ENCODE results near the gene DRD4. TPM values are rescaled to one million over a fixed set of nuclear protein-coding genes. Genes with fewer than 3 reads are reported as not detected.

Gene DRD4
- total RNA-seq, 3 donors from 2014 or later: 0.13 to 0.28 TPM; not detected in 1

DNA sequence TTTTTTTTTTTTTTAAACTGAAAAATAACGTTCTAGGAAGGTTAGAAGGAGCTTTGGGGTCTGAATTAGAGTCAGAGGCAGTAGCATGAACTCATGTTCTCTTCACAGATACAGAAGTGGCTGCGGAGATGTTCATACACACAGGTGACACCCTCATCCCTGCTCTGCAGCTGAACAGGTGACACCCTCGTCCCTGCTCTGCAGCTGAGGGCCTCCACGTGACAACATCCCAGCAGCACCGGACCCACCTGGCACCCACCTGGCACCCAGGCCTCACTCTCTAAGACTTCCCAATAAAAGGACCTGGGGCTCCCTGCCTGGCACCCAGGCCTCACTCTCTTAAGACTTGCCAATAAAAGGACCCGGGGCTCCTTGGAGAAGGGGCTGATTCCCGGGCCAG lies 19.8 kb downstream of the DRD4 start:
- no peak for ATAC-seq
- Mint-ChIP-seq H3K27me3 (ENCODE audit: low read depth) (no peaks in the 10 kb centered on the region), H3K4me1 (ENCODE audit: low read depth) (no peaks in the 10 kb centered on the region), H3K4me3 (no peak overlapping the region), H3K36me3 (ENCODE audit: insufficient read depth) (peaks cover 6% of the 10 kb centered on the region), H3K9me3 (no peaks in the 10 kb centered on the region)
- DNase-seq: no peak

DNA sequence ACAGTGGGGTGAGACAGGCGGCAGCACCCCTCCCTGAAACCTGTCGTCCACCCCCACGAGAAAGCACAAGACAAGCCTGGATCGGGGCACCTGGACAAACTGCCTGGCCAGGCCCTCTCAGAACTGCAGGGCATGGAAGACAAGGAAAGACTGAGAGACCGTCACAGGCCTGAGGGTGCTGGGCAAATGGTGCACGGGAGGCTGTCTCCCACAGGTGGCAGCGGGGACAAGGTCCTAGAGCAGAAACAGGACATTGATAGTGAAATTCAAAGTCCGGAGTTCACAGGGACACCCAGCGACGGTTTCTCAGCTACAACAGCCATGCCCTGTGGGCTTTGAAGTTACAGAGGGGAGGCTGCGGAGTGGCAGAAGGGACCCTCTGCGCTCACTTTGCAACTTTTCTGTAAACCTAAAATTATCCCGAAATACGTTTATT lies 20.6 kb downstream of the DRD4 start:
- Mint-ChIP-seq H3K36me3 (ENCODE audit: insufficient read depth) (peaks cover 7% of the 10 kb centered on the region), H3K4me1 (ENCODE audit: low read depth) (no peaks in the 10 kb centered on the region), H3K9me3 (no peaks in the 10 kb centered on the region), H3K27me3 (ENCODE audit: low read depth) (no peaks in the 10 kb centered on the region), H3K4me3 (no peak overlapping the region)
- DNase-seq (no peak), ATAC-seq (no peak)

DNA sequence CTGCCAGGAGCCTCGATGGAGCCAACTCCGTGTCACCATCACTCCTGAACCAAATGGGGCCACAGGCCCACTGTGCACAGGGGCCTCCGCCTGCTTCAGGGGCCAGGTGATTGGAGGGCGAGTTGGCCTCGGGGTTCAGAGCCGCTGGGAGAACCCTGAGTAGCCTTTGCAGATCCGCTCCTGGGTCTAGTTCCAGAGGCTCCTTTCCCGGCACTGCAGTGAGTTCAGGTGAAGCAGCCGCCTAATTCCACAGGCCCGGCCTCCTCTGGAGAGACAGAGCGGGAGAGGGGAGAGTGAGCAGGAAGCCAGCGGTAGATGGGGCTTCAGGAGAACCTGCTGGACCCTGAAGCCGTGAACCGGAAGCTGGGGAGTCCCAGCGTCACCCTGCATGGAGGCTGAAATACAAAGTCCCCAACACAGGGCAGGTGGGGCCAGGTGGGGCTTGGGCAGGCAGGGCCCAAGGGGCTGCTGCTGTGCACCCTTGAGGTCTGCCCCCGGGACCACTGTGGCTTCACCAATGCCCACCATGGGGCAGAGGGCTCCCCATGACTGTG lies 22.5 kb downstream of the DRD4 start:
- Mint-ChIP-seq H3K27me3 (ENCODE audit: low read depth) (no peaks in the 10 kb centered on the region), H3K9me3 (no peaks in the 10 kb centered on the region), H3K4me1 (ENCODE audit: low read depth) (no peaks in the 10 kb centered on the region), H3K4me3 (no peak overlapping the region), H3K36me3 (ENCODE audit: insufficient read depth) (peaks cover 12% of the 10 kb centered on the region)
- DNase-seq (no peak), ATAC-seq (no peak)

DNA sequence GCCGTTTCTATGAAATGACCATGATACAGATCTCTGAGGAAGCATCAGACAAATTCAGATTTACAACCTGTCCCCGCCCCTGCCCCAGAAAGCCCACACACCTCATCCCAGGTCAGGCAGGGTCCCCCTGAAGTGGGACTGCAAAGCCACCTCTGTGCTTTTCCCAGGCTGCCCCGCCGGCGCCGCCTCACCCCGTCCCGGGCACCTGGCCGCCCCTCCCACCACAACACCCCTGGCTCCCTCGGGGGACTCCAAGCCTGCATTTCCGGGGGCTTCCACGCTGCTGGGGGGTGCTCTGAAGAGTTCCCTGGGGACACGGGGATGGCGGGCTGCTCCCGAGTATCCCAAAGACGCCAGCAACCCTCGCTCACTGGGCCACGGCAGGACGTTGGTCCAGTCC lies 23.2 kb downstream of the DRD4 start:
- Mint-ChIP-seq H3K9me3 (no peaks in the 10 kb centered on the region), H3K36me3 (ENCODE audit: insufficient read depth) (peaks cover 12% of the 10 kb centered on the region), H3K4me3 (no peak overlapping the region), H3K4me1 (ENCODE audit: low read depth) (no peaks in the 10 kb centered on the region), H3K27me3 (ENCODE audit: low read depth) (no peaks in the 10 kb centered on the region)
- no peak for DNase-seq
- ATAC-seq: no peak

DNA sequence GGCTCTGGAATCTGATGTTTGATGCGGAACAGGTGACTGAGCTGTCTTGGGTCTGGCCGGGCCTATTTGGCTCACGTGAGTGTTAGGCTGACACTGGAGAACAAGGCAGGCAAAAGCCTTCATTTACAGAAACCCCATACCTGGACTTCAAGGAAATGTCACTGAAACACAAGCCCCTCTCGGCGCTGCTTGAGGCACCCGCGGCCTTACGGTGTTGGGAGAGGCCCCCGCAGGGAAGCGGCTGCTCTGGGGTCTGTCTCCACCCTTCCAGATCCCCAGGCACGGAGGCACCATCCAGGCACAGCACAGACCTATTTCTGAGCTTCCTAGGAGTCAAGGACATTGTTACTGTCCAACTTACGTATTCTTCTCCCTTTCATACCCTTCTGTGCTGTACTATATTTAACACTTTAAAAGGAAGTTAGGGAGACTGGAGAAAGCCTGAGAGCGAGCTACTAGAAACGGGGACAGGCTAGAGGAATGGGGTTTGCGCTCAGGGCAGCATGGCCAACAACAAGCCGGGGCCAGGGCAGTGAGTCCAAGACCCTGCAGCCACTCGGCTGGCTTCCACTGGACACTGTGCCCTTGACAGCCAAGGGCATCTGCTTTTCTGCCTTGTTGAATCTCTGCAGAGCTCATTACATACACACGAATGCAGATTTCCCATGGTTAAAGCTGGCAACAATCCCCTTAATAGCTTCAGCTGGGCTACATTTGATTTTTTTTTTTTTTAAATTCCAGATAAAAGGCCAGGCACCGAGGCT lies 23.8 kb downstream of the DRD4 start:
- no peaks in the 10 kb centered on the region for H3K9me3 Mint-ChIP-seq
- ATAC-seq: no peak

DNA sequence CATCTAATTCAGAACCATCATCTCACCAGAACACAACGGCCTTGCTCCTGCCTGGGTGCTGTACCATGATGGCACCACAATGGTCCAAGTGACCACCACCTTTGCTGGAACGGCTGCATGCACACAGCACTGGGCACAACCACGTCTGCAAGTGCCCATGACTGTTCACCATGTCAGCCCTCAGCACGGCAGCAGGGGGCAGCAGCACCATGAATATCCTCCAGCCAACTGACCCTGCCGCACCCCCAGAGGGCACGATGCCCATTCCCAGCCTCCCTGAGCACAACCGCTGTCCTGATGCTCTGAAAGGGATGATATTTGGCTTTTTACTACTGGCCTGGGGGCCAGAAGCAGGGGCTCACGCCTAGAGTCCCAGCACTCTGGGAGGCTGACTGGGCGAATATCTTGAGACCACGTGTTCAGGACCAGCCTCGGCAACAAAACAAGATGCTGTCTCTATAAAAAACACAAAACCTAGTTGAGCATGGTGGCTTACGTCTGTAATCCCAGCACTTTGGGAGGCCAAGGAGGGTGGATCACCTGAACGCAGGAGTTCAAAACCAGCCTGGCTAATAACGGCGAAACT lies 25.7 kb downstream of the DRD4 start:
- H3K4me3 Mint-ChIP-seq: no peak overlapping the region
- no peak for DNase-seq
- ATAC-seq: peak; percentile 69 to 73
- no peaks in the 10 kb centered on the region for H3K9me3 Mint-ChIP-seq
- H3K4me1 Mint-ChIP-seq (ENCODE audit: low read depth): no peaks in the 10 kb centered on the region
- no peaks in the 10 kb centered on the region for H3K27me3 Mint-ChIP-seq (ENCODE audit: low read depth)
- peaks cover 19% of the 10 kb centered on the region for H3K36me3 Mint-ChIP-seq (ENCODE audit: insufficient read depth)

More for the DNA sequence above, 23.8 kb downstream of the DRD4 start:
- no peak overlapping the region for H3K4me3 Mint-ChIP-seq
- H3K27me3 Mint-ChIP-seq (ENCODE audit: low read depth): no peaks in the 10 kb centered on the region
- H3K4me1 Mint-ChIP-seq (ENCODE audit: low read depth): no peaks in the 10 kb centered on the region
- DNase-seq: no peak
- H3K36me3 Mint-ChIP-seq (ENCODE audit: insufficient read depth): peaks cover 14% of the 10 kb centered on the region

DNA sequence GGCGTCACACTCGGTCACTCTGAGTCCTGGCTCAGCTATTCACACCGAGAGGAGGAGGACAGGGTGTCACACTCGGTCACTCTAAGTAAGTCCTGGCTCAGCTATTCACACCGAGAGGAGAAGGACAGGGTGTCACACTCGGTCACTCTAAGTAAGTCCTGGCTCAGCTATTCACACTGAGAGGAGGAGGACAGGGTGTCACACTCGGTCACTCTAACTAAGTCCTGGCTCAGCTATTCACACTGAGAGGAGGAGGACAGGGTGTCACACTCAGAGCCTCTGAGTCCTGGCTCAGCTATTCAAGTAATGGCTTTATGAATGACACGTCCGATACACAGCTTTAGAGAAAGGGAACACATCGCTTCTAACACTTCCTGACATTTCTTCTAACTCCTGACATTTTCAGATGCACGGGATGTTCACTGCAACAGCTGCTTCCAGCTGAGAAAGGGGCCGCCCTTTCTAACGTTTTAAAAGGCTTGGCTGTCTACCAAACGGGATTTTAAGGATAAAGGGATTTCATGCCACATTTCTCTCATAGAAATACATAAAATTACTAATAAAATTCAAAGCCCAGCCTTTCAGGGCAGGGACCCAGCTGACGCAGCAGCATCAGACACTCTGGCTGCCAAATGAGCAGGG lies 28.1 kb downstream of the DRD4 start:
- H3K4me1 Mint-ChIP-seq (ENCODE audit: low read depth): no peaks in the 10 kb centered on the region
- DNase-seq (no peak), ATAC-seq (no peak)
- peaks cover 15% of the 10 kb centered on the region for H3K36me3 Mint-ChIP-seq (ENCODE audit: insufficient read depth)
- H3K27me3 Mint-ChIP-seq (ENCODE audit: low read depth): no peaks in the 10 kb centered on the region
- H3K9me3 Mint-ChIP-seq: no peaks in the 10 kb centered on the region
- H3K4me3 Mint-ChIP-seq: no peak overlapping the region

DNA sequence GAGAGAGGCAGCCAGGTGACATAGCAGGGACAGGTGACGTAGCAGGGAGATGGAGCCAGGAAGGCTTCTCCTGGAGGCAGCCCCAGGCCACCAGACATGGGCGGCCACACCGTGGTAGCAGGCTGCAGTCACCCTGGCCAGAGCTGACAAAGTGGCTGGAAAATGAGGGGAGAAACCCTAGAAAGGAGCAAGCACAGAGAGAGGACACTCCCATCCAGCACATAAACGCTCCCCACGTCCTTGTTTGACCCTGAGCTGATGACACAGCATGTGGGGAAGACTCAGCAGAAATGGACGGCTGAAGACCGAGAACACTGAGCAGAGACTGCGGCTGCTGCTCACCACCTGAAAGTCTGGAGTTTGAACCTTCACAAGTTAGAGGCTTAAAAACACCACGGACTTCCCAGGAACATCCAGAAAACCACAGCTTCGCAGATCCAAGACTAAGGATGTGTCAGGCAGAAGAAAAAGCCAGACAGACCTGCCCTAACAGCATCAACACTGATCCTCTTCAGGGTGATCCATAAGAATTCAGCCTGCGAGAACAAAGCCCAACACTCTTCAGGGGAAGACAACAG lies 28.7 kb downstream of the DRD4 start:
- Mint-ChIP-seq H3K27me3 (ENCODE audit: low read depth) (no peaks in the 10 kb centered on the region), H3K9me3 (no peaks in the 10 kb centered on the region), H3K4me3 (no peak overlapping the region), H3K4me1 (ENCODE audit: low read depth) (no peaks in the 10 kb centered on the region), H3K36me3 (ENCODE audit: insufficient read depth) (peaks cover 15% of the 10 kb centered on the region)
- DNase-seq: no peak
- ATAC-seq: no peak

DNA sequence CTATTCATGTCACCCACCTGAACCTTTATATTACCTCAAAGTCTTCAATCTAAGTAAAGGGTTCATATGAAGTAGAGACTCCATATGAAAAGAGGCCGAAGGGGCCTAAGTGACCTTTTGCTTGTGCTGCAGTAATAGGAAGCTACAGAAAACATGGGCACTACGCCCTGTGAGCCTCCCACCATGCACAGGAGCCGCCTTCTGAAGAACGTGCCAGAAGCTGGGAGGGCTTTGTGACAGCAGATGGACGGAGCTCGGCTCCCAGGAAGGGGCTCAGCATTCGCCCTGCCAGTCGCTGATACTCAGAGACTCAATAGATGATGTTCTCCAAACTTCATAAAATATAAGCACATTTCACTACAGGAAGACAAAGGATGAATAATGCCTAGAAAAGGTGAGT lies 36.8 kb downstream of the DRD4 start:
- DNase-seq (no peak), ATAC-seq (no peak)
- Mint-ChIP-seq H3K9me3 (no peaks in the 10 kb centered on the region), H3K36me3 (ENCODE audit: insufficient read depth) (peaks cover 18% of the 10 kb centered on the region), H3K27me3 (ENCODE audit: low read depth) (no peaks in the 10 kb centered on the region), H3K4me3 (no peak overlapping the region), H3K4me1 (ENCODE audit: low read depth) (no peaks in the 10 kb centered on the region)

DNA sequence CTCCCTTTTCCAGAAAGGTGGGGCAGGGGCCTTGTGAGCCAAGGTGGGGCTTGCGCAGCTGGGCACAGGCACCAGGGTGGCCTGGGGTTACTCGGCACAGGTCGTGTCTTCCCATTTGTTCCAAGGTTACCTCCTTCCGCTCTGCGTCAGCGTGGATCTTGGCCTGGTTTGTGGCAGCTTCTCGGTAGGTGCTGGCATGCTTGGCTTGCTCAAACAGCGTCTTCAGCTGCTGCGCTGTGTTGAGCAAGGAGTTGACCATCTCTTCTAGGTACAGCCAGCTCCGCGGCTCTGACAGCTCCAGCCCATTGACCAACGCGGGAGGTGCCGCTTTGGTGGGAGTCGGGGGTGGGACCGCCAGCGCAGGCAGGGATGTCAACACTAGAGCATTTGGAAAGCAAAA lies 37.3 kb downstream of the DRD4 start:
- H3K4me1 Mint-ChIP-seq (ENCODE audit: low read depth): no peaks in the 10 kb centered on the region
- DNase-seq (no peak), ATAC-seq (no peak)
- no peak overlapping the region for H3K4me3 Mint-ChIP-seq
- H3K36me3 Mint-ChIP-seq (ENCODE audit: insufficient read depth): peaks cover 18% of the 10 kb centered on the region
- H3K9me3 Mint-ChIP-seq: no peaks in the 10 kb centered on the region
- no peaks in the 10 kb centered on the region for H3K27me3 Mint-ChIP-seq (ENCODE audit: low read depth)

DNA sequence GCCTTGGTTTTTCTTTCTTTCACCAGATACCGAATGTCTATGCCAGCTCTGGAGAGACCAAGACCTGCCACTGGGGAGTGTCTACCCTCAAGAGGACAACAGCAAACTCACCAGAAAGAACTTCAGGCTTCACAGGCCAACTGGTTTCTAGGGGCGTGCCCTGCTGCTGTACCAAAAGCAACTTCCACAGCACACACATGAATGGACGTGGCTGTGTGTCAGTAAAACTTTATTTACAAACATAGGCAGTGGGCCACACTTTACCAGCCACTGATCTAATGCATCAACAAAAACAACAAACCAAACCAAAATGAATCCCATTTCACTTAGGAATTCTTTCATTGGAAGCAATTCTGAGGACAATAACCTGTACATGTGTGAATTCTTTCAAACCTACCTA lies 41.2 kb downstream of the DRD4 start:
- Mint-ChIP-seq H3K4me3 (no peak overlapping the region), H3K9me3 (no peaks in the 10 kb centered on the region), H3K4me1 (ENCODE audit: low read depth) (no peaks in the 10 kb centered on the region), H3K36me3 (ENCODE audit: insufficient read depth) (peaks cover 35% of the 10 kb centered on the region), H3K27me3 (ENCODE audit: low read depth) (no peaks in the 10 kb centered on the region)
- DNase-seq (no peak), ATAC-seq (no peak)

DNA sequence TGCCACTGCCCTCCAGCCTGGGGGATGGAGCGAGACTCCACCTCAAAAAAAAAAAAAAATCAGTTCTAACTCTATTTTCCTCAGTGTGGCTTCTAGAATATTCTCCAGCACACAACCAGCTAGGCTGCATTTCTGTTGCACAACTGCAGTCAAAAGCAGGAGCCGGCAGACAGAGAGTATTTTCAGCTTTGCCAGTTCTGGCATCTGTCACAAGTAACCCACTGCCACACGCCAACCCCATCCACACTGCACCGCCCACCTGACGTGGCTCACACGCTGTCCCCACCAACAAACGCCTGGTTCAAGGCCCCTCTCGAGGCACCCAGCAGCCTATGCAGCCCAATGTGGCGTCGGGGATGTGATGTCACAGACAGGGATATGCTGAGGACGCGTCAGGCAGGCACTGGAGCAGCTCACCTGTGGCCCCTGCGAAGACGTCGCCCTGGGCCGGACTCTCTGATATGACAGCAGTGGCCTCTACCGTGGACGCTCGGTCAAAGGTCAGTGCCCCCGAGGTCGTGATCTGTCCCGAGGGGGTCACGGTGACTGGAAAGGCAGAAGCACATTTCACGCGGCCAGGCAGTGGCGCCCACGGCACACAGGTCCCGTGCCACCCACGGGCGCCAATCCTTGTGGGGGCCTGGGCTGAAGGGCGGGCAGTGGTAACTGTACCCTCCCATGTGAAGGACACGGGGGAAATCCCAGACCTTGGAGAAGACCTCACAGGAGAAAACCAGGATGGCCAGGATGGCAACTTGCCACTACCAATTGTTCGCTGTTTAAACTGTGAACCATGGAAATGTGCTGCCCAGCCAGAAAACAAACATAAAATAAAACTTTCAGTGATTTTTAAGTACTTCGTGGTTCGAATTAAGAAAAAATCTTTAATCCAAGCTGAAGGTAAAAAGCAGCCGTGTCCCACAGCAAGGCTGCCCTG lies 42.5 kb downstream of the DRD4 start:
- no peak for DNase-seq
- ATAC-seq: no peak
- no peaks in the 10 kb centered on the region for H3K4me1 Mint-ChIP-seq (ENCODE audit: low read depth)
- H3K27me3 Mint-ChIP-seq (ENCODE audit: low read depth): no peaks in the 10 kb centered on the region
- H3K4me3 Mint-ChIP-seq: no peak overlapping the region
- H3K36me3 Mint-ChIP-seq (ENCODE audit: insufficient read depth): peaks cover 35% of the 10 kb centered on the region
- no peaks in the 10 kb centered on the region for H3K9me3 Mint-ChIP-seq

DNA sequence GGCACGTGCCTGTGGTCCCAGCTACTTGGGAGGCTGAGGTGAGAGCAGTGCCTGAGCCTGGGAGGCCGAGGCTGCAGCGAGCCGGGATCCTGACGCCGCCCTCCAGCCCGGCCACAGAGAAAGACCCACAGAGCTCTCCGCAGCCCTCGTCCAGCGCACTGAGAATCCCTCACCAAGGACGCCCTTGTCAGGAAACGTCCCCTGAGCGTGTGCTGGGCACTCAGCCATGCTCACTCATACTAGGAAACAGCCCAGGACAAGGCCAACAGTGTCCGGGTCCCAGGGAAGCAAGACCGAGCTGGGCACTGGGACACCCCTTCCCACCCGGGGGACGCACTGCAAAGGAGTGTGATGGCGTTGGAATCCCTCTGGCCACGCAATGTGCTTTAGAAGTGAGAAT lies 43.4 kb downstream of the DRD4 start:
- H3K4me1 Mint-ChIP-seq (ENCODE audit: low read depth): no peaks in the 10 kb centered on the region
- DNase-seq (no peak), ATAC-seq (no peak)
- no peak overlapping the region for H3K4me3 Mint-ChIP-seq
- no peaks in the 10 kb centered on the region for H3K9me3 Mint-ChIP-seq
- peaks cover 37% of the 10 kb centered on the region for H3K36me3 Mint-ChIP-seq (ENCODE audit: insufficient read depth)
- H3K27me3 Mint-ChIP-seq (ENCODE audit: low read depth): no peaks in the 10 kb centered on the region

DNA sequence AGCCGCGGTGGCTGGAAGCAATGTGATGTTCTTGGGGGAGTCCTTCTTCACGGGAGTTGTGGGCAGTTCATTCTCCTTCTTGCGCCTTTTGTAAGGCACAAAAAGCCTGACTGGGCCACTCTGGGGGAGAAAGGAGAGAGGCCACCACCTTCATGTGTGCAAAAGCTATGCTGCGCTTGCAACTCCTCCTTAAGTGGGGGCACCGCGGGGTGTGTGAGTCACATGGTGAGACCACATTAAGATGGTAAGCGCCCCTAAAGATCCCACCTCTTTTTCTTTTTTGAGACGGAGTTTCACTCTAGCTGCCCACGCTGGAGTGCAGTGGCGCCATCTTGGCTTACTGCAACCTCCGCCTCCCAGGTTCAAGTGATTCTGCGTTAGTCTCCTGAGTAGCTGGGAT lies 43.9 kb downstream of the DRD4 start:
- H3K4me1 Mint-ChIP-seq (ENCODE audit: low read depth): no peaks in the 10 kb centered on the region
- peak; percentile 77 to 89 for ATAC-seq
- H3K36me3 Mint-ChIP-seq (ENCODE audit: insufficient read depth): peaks cover 37% of the 10 kb centered on the region
- H3K4me3 Mint-ChIP-seq: no peak overlapping the region
- DNase-seq: no peak
- no peaks in the 10 kb centered on the region for H3K9me3 Mint-ChIP-seq
- no peaks in the 10 kb centered on the region for H3K27me3 Mint-ChIP-seq (ENCODE audit: low read depth)
